Smooth muscle cell (in vitro differentiated cells): ENCODE data around the gene LTBR. TPM values are rescaled to one million over a fixed set of nuclear protein-coding genes. Genes with fewer than 3 reads are reported as not detected.

Source experiments
- DNase-seq: peaks from one replicate; lab custom pipeline; 2025; ENCODE audit not compliant: unreplicated experiment; lab: John Stamatoyannopoulos, UW
- H2AFZ ChIP-seq: fragments of 200-600 bp; sonication (generic); 2 replicates; pipeline ENCODE4 v1.6.0; 2016; ENCODE audit warnings: antibody characterized with exemption, low read depth, mild to moderate bottlenecking
- H3F3A ChIP-seq: fragments of 200-600 bp; sonication (generic); 2 replicates; pipeline ENCODE4 v1.6.0; 2017; ENCODE audit warnings: antibody characterized with exemption, low read depth
- H3K27ac ChIP-seq: fragments of 200-600 bp; sonication (generic); 2 replicates; pipeline ENCODE4 v1.5.1; 2016; ENCODE audit warnings: low read depth, mild to moderate bottlenecking
- H3K27me3 ChIP-seq: fragments of 200-600 bp; sonication (generic); 2 replicates; pipeline ENCODE4 v1.6.1; 2016; ENCODE audit warnings: low read depth, mild to moderate bottlenecking
- H3K36me3 ChIP-seq: fragments of 200-600 bp; sonication (generic); 2 replicates; pipeline ENCODE4 v1.5.1; 2016; ENCODE audit warnings: low read depth
- H3K4me1 ChIP-seq: fragments of 200-600 bp; sonication (generic); 2 replicates; pipeline ENCODE4 v1.5.1; 2016; ENCODE audit warnings: low read depth
- H3K4me2 ChIP-seq: fragments of 200-600 bp; sonication (generic); 2 replicates; pipeline ENCODE4 v1.6.0; 2016; ENCODE audit warnings: mild to moderate bottlenecking
- H3K4me3 ChIP-seq: fragments of 200-600 bp; sonication (generic); 2 replicates; pipeline ENCODE4 v1.5.1; 2016; ENCODE audit warnings: mild to moderate bottlenecking
- H3K79me2 ChIP-seq: fragments of 200-600 bp; sonication (generic); 2 replicates; pipeline ENCODE4 v1.6.0; 2016; ENCODE audit warnings: low read depth, mild to moderate bottlenecking
- H3K9ac ChIP-seq: fragments of 200-600 bp; sonication (generic); 2 replicates; pipeline ENCODE4 v1.6.0; 2016; ENCODE audit warnings: low read depth
- H3K9me3 ChIP-seq: fragments of 200-600 bp; sonication (generic); replicated peaks from 2 replicates; pipeline ENCODE4 v1.5.1; 2016; ENCODE audit warnings: low read depth
- H4K20me1 ChIP-seq: fragments of 200-600 bp; sonication (generic); 2 replicates; pipeline ENCODE4 v1.6.0; 2016; ENCODE audit warnings: low read depth
- CTCF ChIP-seq: fragments of 200-600 bp; sonication (generic); IDR thresholded peaks from 2 replicates; pipeline ENCODE4 v1.5.1; 2017; ENCODE audit warnings: borderline replicate concordance, mild to moderate bottlenecking, antibody characterized with exemption; ENCODE audit not compliant: insufficient read depth, poor library complexity, severe bottlenecking
- WGBS: methylation state at CpG from one replicate; pipeline ENCODE4 v1.1.7; 2016; ENCODE audit warnings: low lambda C conversion rate; 5-methylcytosine and 5-hydroxymethylcytosine counted together
- polyA plus RNA-seq: library from polyadenylated mRNA; unstranded; fragments of >200 nt; fragmentation: Nextera tagmentation; extraction: Ambion mirVana; gene quantifications from 2 replicates; pipeline ENCODE4 v1.2.1, GENCODE V29; 2016
- total RNA-seq: library from RNA; depleted of rRNA; stranded (reverse); fragments of >200 nt; gene quantifications from 2 replicates; pipeline ENCODE4 v1.2.3, GENCODE V29; 2014

Gene LTBR
- total and polyA plus RNA-seq, 2 experiments from 2014 or later: 35.1 to 72.9 TPM

- WGBS: 90% methylated on average over 5 of the region's 5 CpGs
- DNase-seq: no peak
- Histone ChIP-seq H3K36me3 (no peaks in the 10 kb centered on the region), H4K20me1 (no peaks in the 10 kb centered on the region), H3K4me3 (no peak overlapping the region), H3K27me3 (no peaks in the 10 kb centered on the region), H3K4me2 (no peak overlapping the region), H3F3A (no peaks in the 10 kb centered on the region), H3K9ac (no peak overlapping the region), H3K27ac (no peak overlapping the region), H3K9me3 (no peaks in the 10 kb centered on the region), H3K79me2 (no peaks in the 10 kb centered on the region), H3K4me1 (no peaks in the 10 kb centered on the region), H2AFZ (no peak overlapping the region)
- no peak for TF ChIP-seq CTCF
Observed at GRCh38 chr12:6356374-6356820, 27.6 kb upstream of the LTBR start.

- H3K36me3 ChIP-seq: no peaks in the 10 kb centered on the region
- H3K4me3 ChIP-seq: no peak overlapping the region
- H2AFZ ChIP-seq: no peak overlapping the region
- H3K4me2 ChIP-seq: no peak overlapping the region
- no peak overlapping the region for H3K9ac ChIP-seq
- H3K79me2 ChIP-seq: no peaks in the 10 kb centered on the region
- peaks cover 3% of the 10 kb centered on the region for H3K4me1 ChIP-seq
- H3F3A ChIP-seq: no peaks in the 10 kb centered on the region
- no peak for TF ChIP-seq CTCF
- no peaks in the 10 kb centered on the region for H3K9me3 ChIP-seq
- WGBS: 78% methylated on average over 1 of the region's 1 CpG
- H4K20me1 ChIP-seq: no peaks in the 10 kb centered on the region
- DNase-seq: no peak
- no peaks in the 10 kb centered on the region for H3K27me3 ChIP-seq
- no peak overlapping the region for H3K27ac ChIP-seq
Observed at GRCh38 chr12:6358881-6359280, 25.1 kb upstream of the LTBR start.

GRCh38 chr12:6360080-6360571 lies 23.8 kb upstream of the LTBR start:
- Histone ChIP-seq H3K9ac (no peak overlapping the region), H3K9me3 (no peaks in the 10 kb centered on the region), H3K27me3 (no peaks in the 10 kb centered on the region), H2AFZ (no peak overlapping the region), H3K36me3 (no peaks in the 10 kb centered on the region), H3K4me1 (peaks cover 3% of the 10 kb centered on the region), H3K4me2 (no peak overlapping the region), H3K27ac (no peak overlapping the region), H3K79me2 (no peaks in the 10 kb centered on the region), H4K20me1 (no peaks in the 10 kb centered on the region), H3K4me3 (no peak overlapping the region), H3F3A (no peaks in the 10 kb centered on the region)
- 87% methylated on average over 7 of the region's 7 CpGs for WGBS
- TF ChIP-seq CTCF: no peak
- no peak for DNase-seq
